ENCODE data around the gene LINC00237. TPM values are rescaled to one million over a fixed set of nuclear protein-coding genes. Genes with fewer than 3 reads are reported as not detected.

The LINC00237 gene
- not detected in 2 replicates for total RNA-seq

DNA sequence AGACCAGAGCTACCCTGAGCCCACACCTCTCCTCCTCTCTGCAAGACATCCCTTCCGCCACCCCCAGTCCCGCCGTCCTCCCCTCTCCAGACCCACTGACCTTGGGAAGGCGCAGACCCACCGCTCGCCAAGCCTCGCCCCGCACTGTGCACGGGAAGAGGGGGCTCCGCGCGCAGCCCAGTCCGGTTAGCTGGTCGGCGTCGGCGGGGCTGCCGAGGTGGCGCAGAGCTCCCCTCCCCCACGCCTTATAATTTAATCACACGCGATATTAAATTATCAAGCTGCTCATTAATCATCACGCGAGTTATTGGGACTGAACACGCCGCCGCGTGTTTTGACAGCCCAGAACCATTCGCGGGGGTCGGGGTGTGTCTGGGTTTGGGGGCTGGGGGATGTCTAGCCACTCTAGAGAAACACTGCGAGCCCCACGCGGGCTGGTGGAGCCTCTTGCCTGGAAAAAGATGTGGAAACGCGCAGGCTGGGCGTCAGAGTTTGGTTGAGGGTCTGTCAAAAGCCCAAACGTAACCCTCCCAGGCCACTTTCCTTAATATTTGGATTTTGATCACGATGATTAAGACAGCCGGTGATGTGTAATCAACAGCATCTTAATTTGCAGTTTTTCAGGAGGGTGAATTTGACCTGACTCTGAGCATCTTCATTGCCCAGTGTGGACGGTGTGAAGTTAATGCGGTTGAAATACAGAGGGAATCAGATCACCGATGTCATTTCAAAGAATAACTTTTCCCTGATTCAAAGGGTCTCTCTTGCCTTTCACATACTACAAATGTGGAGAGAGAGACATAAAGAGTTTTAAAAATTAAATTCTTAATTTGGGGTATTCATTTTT is at the start of gene LINC00237:
TSS of gene LINC00237 (minus strand) at position 188 of the 847 bp plus-strand sequence.

DNA sequence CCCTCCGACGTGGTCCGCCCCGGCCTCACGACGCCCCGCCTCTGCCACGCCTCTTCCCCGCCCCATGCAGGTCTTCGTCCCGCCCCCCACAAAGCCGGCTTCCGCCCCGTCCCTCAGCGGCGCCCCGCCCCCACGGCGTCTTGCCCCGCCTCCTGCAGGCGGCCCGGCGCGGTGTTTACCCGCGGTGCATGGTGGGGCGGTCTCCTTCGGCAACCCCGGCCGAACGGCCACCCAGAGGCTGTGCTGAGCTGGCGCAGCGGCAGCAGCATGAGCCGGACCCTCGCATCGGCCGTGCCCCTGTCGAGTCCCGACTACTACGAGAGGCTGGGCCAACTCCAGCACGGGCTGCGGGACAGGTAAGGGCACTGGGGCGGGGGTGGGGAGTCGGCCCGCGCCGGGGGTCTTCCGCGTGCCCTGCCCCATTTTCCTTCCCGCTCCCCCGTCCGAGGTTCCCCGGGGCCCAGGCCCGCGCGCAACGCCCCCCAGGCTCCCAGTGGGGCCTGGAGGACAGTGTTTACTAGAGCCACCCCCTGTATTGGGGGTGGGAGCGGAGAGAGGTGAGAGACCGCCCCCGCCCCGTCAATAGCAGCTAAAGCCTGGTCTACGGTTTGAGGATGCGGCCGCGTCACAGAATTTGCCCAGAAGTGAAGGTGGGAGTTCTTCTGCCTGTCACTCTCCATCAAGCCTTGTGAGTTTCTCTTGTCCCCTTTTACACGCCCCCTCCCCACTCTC is 19.9 kb upstream of the LINC00237 start, which contains the start of gene KIZ:
TSS of gene KIZ (plus strand) at position 234 of the 732 bp plus-strand sequence. CDS start at position 268, 34 bp downstream.

Other genes with a start within 250 kb of the LINC00237 start
- gene KIZ, start 19.7 kb upstream of the LINC00237 start, total RNA-seq, result 10.3 and 13.2 TPM in 2 replicates
- 97.1 and 99.9 TPM in 2 replicates for gene XRN2, start 197.0 kb upstream of the LINC00237 start, total RNA-seq